ENCODE results near the gene USP26.

DNA sequence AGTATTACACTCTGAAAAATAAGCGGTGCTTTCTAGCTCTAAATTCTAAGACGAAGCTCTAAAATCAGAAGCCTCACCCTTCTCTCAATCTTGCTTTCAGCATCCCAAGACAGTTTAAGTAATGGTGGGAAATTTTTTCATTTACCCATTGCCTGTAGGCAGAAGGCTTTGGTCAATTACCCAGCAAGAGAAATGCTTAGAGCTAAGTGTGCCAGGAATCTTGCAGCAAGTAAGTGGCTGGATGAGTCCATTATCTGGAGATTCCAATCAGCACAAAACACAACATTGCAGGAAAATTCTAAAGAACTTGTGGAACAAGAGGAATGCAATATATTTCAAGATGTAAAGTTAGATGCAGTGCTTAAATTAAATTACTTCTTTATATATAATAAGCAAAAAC, 28.4 kb downstream of the USP26 start:
- TF ChIP-seq, protein P1, sequence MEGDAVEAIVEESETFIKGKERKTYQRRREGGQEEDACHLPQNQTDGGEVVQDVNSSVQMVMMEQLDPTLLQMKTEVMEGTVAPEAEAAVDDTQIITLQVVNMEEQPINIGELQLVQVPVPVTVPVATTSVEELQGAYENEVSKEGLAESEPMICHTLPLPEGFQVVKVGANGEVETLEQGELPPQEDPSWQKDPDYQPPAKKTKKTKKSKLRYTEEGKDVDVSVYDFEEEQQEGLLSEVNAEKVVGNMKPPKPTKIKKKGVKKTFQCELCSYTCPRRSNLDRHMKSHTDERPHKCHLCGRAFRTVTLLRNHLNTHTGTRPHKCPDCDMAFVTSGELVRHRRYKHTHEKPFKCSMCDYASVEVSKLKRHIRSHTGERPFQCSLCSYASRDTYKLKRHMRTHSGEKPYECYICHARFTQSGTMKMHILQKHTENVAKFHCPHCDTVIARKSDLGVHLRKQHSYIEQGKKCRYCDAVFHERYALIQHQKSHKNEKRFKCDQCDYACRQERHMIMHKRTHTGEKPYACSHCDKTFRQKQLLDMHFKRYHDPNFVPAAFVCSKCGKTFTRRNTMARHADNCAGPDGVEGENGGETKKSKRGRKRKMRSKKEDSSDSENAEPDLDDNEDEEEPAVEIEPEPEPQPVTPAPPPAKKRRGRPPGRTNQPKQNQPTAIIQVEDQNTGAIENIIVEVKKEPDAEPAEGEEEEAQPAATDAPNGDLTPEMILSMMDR (IDR thresholded peaks at IDR 0.05), result no peak
- TF ChIP-seq POLR2A (IDR thresholded peaks at IDR 0.05), result no peak
